PC-9 (cell line): ENCODE data around the gene RBM38. TPM values are rescaled to one million over a fixed set of nuclear protein-coding genes. Genes with fewer than 3 reads are reported as not detected.

ENCODE experiments used
- BruUV-seq: library from RNA; stranded (reverse); fragments of 400-500 nt; replicated peaks from 2 replicates; lab custom pipeline; 2021; lab: Mats Ljungman, UMichigan
- CTCF ChIA-PET: fragments of 300-600 bp; sonication (Branson Sonifier 250); formaldehyde crosslinking; loops from one replicate; lab custom pipeline; 2022; ENCODE audit warnings: antibody characterized with exemption; lab: Charles Lee
- POLR2A ChIA-PET: fragments of 300-600 bp; sonication (Branson Sonifier 250); formaldehyde crosslinking; loops from one replicate; lab custom pipeline; 2022; ENCODE audit warnings: antibody characterized with exemption; ENCODE audit not compliant: unreplicated experiment; lab: Charles Lee
- DNase-seq, 2 experiments: peaks; one replicate each; pipeline versions ENCODE4 v3.0.0 to v3.0.0-alpha.2; 2015 to 2022; ENCODE audit warnings: mixed read lengths in 1 of 2
- H2AFZ ChIP-seq: fragments of 200-600 bp; sonication (generic); 2 replicates; pipeline ENCODE4 v1.8.1; 2017; ENCODE audit warnings: antibody characterized with exemption
- H3F3A ChIP-seq: fragments of 200-600 bp; sonication (generic); 2 replicates; pipeline ENCODE4 v1.8.1; 2017; ENCODE audit warnings: antibody characterized with exemption, mild to moderate bottlenecking, low read depth; ENCODE audit not compliant: insufficient read depth
- H3K27ac ChIP-seq: fragments of 200-600 bp; sonication (generic); 2 replicates; pipeline ENCODE4 v1.6.1; 2016; ENCODE audit warnings: mixed run types
- H3K27me3 ChIP-seq: fragments of 200-600 bp; sonication (generic); 2 replicates; pipeline ENCODE4 v1.6.1; 2016; ENCODE audit warnings: low read depth, mixed run types; ENCODE audit not compliant: insufficient read depth
- H3K36me3 ChIP-seq: fragments of 200-600 bp; sonication (generic); 2 replicates; pipeline ENCODE4 v1.6.1; 2016; ENCODE audit warnings: low read depth, mixed run types
- H3K4me1 ChIP-seq: fragments of 200-600 bp; sonication (generic); replicated peaks from 2 replicates; pipeline ENCODE4 v1.6.1; 2016; ENCODE audit warnings: mixed run types; ENCODE audit not compliant: insufficient read depth
- H3K4me2 ChIP-seq: fragments of 200-600 bp; sonication (generic); 2 replicates; pipeline ENCODE4 v1.6.1; 2017; ENCODE audit warnings: mixed run types
- H3K4me3 ChIP-seq: fragments of 200-600 bp; sonication (generic); 2 replicates; pipeline ENCODE4 v1.6.1; 2016; ENCODE audit warnings: mixed run types
- H3K79me2 ChIP-seq: fragments of 200-600 bp; sonication (generic); 2 replicates; pipeline ENCODE4 v1.6.1; 2017; ENCODE audit warnings: low read depth, mixed run types
- H3K9me2 ChIP-seq: fragments of 200-600 bp; sonication (generic); 2 replicates; pipeline ENCODE4 v1.8.1; 2017; ENCODE audit warnings: mild to moderate bottlenecking; ENCODE audit not compliant: insufficient read depth
- H3K9me3 ChIP-seq: fragments of 200-600 bp; sonication (generic); 2 replicates; pipeline ENCODE4 v1.8.1; 2016; ENCODE audit warnings: low read depth; ENCODE audit not compliant: insufficient read depth
- H4K20me1 ChIP-seq: fragments of 200-600 bp; sonication (generic); 2 replicates; pipeline ENCODE4 v1.8.1; 2017; ENCODE audit not compliant: insufficient read depth
- EZH2 ChIP-seq: fragments of 200-600 bp; sonication (generic); IDR thresholded peaks from 2 replicates; pipeline ENCODE4 v1.8.0; 2017; ENCODE audit warnings: antibody characterized with exemption, low read depth
- intact Hi-C: fragments of 100-400 bp; cut with micrococcal nuclease; formaldehyde crosslinking; loops from one replicate; pipeline ENCODE4 v1.10.0; 2022; ENCODE audit not compliant: unreplicated experiment
- total RNA-seq: library from RNA; stranded (reverse); gene quantifications from 2 replicates; pipeline ENCODE4 v1.2.3, GENCODE V29; 2021
- TF ChIP-seq, protein P1 (sequence below): fragments of 200-600 bp; sonication (generic); conservative IDR thresholded peaks from 2 replicates; pipeline ENCODE4 v1.6.1; 2017; ENCODE audit warnings: mixed run types, antibody characterized with exemption, mild to moderate bottlenecking, moderate library complexity

RBM38 gene
- total RNA-seq, 1 experiment from 2014 or later = 25.6 TPM

DNA sequence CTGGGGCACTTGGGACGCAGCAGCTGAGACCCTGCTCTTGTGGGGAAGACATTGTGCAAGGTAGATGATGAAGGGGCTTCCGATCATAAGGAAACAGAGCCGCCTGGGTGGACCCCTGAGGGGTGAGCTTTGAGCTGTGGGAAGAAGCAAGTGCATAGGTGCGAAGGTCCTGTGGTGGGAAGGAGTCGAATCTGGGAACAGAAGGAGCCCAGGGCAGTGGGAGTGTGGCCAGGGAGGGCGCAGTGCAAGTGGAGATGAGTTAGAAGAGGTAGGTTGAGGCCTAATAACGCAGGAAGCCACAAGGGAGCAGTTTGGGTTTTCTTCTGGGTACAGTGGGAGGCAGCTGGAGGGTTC, 10.3 kb downstream of the RBM38 start:
- Histone ChIP-seq H3K36me3 (no peaks in the 10 kb centered on the region), H3K27me3 (no peaks in the 10 kb centered on the region), H3K4me1 (no peaks in the 10 kb centered on the region), H4K20me1 (0 out of 2 replicates have a peak, but pooled peaks cover 4% of the 10 kb centered on the region), H3K4me3 (no peak overlapping the region), H3F3A (no peaks in the 10 kb centered on the region), H3K79me2 (no peaks in the 10 kb centered on the region), H3K9me2 (no peaks in the 10 kb centered on the region), H2AFZ (no peak overlapping the region), H3K27ac (no peak overlapping the region), H3K4me2 (no peak overlapping the region), H3K9me3 (no peaks in the 10 kb centered on the region)
- DNase-seq = no peak
- TF ChIP-seq, protein P1, sequence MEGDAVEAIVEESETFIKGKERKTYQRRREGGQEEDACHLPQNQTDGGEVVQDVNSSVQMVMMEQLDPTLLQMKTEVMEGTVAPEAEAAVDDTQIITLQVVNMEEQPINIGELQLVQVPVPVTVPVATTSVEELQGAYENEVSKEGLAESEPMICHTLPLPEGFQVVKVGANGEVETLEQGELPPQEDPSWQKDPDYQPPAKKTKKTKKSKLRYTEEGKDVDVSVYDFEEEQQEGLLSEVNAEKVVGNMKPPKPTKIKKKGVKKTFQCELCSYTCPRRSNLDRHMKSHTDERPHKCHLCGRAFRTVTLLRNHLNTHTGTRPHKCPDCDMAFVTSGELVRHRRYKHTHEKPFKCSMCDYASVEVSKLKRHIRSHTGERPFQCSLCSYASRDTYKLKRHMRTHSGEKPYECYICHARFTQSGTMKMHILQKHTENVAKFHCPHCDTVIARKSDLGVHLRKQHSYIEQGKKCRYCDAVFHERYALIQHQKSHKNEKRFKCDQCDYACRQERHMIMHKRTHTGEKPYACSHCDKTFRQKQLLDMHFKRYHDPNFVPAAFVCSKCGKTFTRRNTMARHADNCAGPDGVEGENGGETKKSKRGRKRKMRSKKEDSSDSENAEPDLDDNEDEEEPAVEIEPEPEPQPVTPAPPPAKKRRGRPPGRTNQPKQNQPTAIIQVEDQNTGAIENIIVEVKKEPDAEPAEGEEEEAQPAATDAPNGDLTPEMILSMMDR = no peak
- no peak for TF ChIP-seq EZH2
- ChIA-PET CTCF (interaction anchor here (0.7 kb wide), 1 partner anchor 35 kb away, joined by 3 read pairs; no protein-coding TSS in a partner anchor), POLR2A (no interaction called here)
- no TSS peak for BruUV-seq
- intact Hi-C loops = no loop called here

DNA sequence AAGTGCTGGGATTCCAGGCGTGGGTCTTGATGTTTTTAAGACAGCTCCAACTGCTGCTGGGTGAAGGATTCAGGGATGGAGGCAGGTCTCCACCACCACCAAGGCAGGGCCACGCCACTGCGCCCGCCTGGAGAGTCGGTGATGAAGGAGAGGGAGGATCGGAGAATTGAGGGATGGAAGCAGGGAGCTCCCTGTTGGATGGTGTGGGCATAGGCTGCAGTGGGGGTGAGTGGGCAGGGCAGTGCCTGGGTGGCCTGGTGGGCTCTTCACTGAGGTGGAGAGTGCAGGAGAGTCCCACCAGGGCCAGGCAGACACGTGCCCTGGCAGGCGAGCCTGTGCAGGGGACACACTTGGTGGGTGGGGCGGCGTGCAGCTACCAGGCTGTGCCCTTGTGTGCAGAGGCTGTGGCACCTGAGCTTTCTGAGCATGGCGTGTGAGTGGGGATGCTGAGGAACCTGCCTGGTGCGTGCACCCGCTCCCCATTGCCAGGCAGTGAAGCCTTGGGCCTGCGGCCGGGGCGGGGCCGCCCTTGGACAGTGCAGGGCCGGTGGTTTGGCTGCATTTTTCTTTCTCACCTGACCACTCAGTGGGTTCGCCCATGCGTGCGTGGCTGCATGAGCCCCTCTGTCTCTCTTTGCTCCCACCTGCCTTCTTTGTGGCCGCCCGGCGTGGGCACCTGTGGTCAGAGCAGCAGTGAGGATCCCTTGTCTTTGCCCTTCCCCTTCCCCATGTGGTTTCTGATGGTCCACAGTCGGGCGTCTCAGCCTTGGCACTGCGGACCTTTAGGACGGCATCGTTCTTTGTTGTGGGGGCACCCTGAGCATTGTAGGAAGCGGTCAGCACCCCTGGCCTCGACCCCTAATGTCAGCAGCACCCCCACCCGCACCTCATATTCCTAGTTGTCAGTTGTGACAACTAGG, 11.3 kb downstream of the RBM38 start:
- Histone ChIP-seq H3K9me3 (no peaks in the 10 kb centered on the region), H2AFZ (no peak overlapping the region), H3K27me3 (no peaks in the 10 kb centered on the region), H3K79me2 (no peaks in the 10 kb centered on the region), H3K9me2 (no peaks in the 10 kb centered on the region), H4K20me1 (peaks cover 4% of the 10 kb centered on the region; the same call in 1 of the 2 replicates), H3F3A (no peaks in the 10 kb centered on the region), H3K4me3 (no peak overlapping the region), H3K36me3 (no peaks in the 10 kb centered on the region), H3K4me2 (no peak overlapping the region), H3K4me1 (no peaks in the 10 kb centered on the region), H3K27ac (no peak overlapping the region)
- no peak for TF ChIP-seq EZH2
- TF ChIP-seq, protein P1 = no peak
- no TSS peak for BruUV-seq
- POLR2A ChIA-PET = no interaction called here
- CTCF ChIA-PET = interaction anchor here (0.5 kb wide), 1 partner anchor 14 kb away, joined by 6 read pairs; no protein-coding TSS in a partner anchor
- intact Hi-C loops = no loop called here
- no peak for DNase-seq

DNA sequence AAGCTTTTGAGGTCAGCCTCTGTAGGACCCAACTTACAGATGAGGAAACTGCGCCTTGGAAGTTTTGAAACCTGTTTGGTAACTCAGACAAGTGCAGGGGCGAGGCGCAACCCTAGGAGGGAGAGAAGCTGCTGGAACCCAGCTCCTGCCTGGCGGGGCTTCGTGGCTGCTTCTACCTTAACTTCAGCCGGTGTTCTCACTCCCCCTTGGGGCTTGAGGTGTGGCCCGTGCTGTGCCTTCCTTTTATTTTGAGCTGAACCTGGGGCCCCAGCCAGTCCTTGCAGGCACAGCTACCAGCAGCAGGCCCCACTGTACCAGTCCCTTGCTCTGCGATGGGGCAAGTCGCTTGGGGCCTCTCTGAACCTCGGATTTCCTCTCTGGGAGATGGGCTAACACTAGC, 12.0 kb downstream of the RBM38 start:
- BruUV-seq = no TSS peak
- H3K9me2 ChIP-seq = no peaks in the 10 kb centered on the region
- H3K4me3 ChIP-seq = no peak overlapping the region
- no peak overlapping the region for H3K27ac ChIP-seq
- H3K9me3 ChIP-seq = no peaks in the 10 kb centered on the region
- TF ChIP-seq EZH2 = no peak
- TF ChIP-seq, protein P1 = no peak
- H3F3A ChIP-seq = no peaks in the 10 kb centered on the region
- H3K36me3 ChIP-seq = no peaks in the 10 kb centered on the region
- H3K4me1 ChIP-seq = no peaks in the 10 kb centered on the region
- DNase-seq = no peak
- no peaks in the 10 kb centered on the region for H3K79me2 ChIP-seq
- ChIA-PET CTCF (no interaction called here), POLR2A (no interaction called here)
- H3K4me2 ChIP-seq = no peak overlapping the region
- intact Hi-C loops = no loop called here
- H2AFZ ChIP-seq = no peak overlapping the region
- peaks cover 4% of the 10 kb centered on the region; the same call in 1 of the 2 replicates for H4K20me1 ChIP-seq
- no peaks in the 10 kb centered on the region for H3K27me3 ChIP-seq
